ENCODE measurements around the gene ADGRA1.

Gene ADGRA1

DNA sequence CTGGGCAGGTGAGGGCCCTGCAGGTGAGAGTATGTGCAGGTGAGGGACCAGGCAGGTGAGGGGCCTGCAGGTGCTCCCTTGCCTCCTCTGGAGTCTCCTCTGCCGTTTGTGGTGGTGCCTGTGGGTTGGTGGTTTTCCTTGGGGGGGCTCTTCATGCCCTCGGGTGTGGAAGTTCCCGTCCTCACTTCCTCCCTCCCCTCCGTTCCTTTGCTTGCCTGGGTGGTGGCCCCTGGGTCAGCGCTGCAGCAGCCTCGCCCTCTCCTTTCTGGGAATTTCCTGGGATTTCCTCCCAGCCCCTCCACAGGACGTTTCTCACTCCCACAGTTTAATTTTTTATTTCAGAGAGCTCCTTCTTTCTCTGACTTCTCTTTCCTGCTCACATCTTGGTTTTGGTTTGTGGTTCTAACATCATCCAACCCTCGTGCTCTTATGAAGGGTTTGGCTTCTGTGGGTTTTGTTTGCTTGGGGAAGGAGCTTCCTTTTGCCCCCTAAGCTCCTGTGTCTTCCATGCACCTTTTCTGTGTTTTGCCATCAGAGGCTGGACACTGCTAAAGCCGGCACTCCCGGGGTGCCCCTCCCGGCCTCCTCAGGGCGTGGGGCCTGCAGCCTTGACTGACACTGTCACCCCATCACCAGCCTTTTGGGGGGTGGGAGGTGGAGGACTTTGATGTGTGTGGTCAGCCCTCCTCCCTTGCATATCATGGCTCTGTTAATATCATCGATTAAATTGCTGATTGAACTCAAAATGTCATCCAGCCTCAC, 29.2 kb upstream of the ADGRA1 start:
- H3K27me3 ChIP-seq (ENCODE audit: control insufficient read depth, insufficient read depth, low read length), result peaks cover 7% of the 10 kb centered on the region
- H3K36me3 ChIP-seq (ENCODE audit: control insufficient read depth, insufficient read depth, low read length), result no peaks in the 10 kb centered on the region
- no peak overlapping the region for H3K9ac ChIP-seq (ENCODE audit: low read length)
- H3K9me3 ChIP-seq (ENCODE audit: control insufficient read depth, low read length), result no peaks in the 10 kb centered on the region
- H3K4me1 ChIP-seq (ENCODE audit: control insufficient read depth, insufficient read depth, low read length), result no peaks in the 10 kb centered on the region
- no peak overlapping the region for H3K4me3 ChIP-seq (ENCODE audit: low read length)

DNA sequence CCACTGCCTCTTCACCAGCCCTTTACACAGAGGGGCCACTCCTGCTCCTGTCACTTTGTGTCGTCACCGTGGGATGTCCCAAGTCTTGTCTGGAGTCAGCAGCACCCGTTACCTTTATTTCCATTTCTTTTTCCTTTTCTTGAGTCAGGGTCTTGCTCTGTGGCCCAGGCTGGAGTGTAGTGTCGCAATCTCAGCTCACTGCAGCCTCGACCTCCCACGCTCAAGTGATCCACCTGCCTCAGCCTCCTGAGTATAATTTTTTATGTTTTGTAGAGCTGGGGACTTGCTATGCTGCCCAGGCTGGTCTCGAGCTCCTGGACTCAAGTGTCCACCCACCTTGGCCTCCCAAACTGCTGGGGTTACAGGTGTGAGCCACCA, 28.6 kb upstream of the ADGRA1 start:
- Histone ChIP-seq H3K27me3 (ENCODE audit: control insufficient read depth, insufficient read depth, low read length) (peaks cover 7% of the 10 kb centered on the region), H3K4me1 (ENCODE audit: control insufficient read depth, insufficient read depth, low read length) (no peaks in the 10 kb centered on the region), H3K9ac (ENCODE audit: low read length) (no peak overlapping the region), H3K9me3 (ENCODE audit: control insufficient read depth, low read length) (no peaks in the 10 kb centered on the region), H3K4me3 (ENCODE audit: low read length) (no peak overlapping the region), H3K36me3 (ENCODE audit: control insufficient read depth, insufficient read depth, low read length) (no peaks in the 10 kb centered on the region)

DNA sequence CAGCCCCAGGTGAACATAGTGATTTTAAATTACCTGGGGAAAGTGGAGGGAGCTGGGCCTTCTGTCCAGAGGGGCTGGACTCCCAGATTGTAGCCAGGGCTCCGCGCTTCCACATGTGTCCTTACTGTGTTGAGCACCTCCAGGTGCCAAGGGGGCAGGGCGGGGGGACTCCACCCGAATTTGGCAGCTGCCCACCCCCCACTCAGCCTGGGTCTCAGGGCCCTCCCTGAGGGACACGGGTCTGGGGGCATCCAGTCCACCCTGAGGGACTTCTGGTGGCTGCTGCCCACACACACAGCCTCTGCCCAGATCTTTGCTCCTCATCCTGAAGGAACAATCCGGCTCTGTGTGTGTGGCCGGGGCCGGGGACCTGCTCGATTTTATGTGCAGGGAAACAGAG, 28.2 kb upstream of the ADGRA1 start:
- H3K4me1 ChIP-seq (ENCODE audit: control insufficient read depth, insufficient read depth, low read length), result no peaks in the 10 kb centered on the region
- no peak overlapping the region for H3K9ac ChIP-seq (ENCODE audit: low read length)
- peaks cover 7% of the 10 kb centered on the region for H3K27me3 ChIP-seq (ENCODE audit: control insufficient read depth, insufficient read depth, low read length)
- no peaks in the 10 kb centered on the region for H3K36me3 ChIP-seq (ENCODE audit: control insufficient read depth, insufficient read depth, low read length)
- H3K4me3 ChIP-seq (ENCODE audit: low read length), result no peak overlapping the region
- H3K9me3 ChIP-seq (ENCODE audit: control insufficient read depth, low read length), result no peaks in the 10 kb centered on the region

GRCh38 chr10:133060022-133060421, 27.7 kb upstream of the ADGRA1 start:
- peaks cover 7% of the 10 kb centered on the region for H3K27me3 ChIP-seq (ENCODE audit: control insufficient read depth, insufficient read depth, low read length)
- H3K9ac ChIP-seq (ENCODE audit: low read length), result no peak overlapping the region
- no peaks in the 10 kb centered on the region for H3K36me3 ChIP-seq (ENCODE audit: control insufficient read depth, insufficient read depth, low read length)
- no peaks in the 10 kb centered on the region for H3K9me3 ChIP-seq (ENCODE audit: control insufficient read depth, low read length)
- no peak overlapping the region for H3K4me3 ChIP-seq (ENCODE audit: low read length)
- no peaks in the 10 kb centered on the region for H3K4me1 ChIP-seq (ENCODE audit: control insufficient read depth, insufficient read depth, low read length)

GRCh38 chr10:133060466-133060865, 27.3 kb upstream of the ADGRA1 start:
- H3K4me3 ChIP-seq (ENCODE audit: low read length), result no peak overlapping the region
- peaks cover 7% of the 10 kb centered on the region for H3K27me3 ChIP-seq (ENCODE audit: control insufficient read depth, insufficient read depth, low read length)
- no peaks in the 10 kb centered on the region for H3K4me1 ChIP-seq (ENCODE audit: control insufficient read depth, insufficient read depth, low read length)
- no peaks in the 10 kb centered on the region for H3K36me3 ChIP-seq (ENCODE audit: control insufficient read depth, insufficient read depth, low read length)
- H3K9ac ChIP-seq (ENCODE audit: low read length), result no peak overlapping the region
- H3K9me3 ChIP-seq (ENCODE audit: control insufficient read depth, low read length), result no peaks in the 10 kb centered on the region

DNA sequence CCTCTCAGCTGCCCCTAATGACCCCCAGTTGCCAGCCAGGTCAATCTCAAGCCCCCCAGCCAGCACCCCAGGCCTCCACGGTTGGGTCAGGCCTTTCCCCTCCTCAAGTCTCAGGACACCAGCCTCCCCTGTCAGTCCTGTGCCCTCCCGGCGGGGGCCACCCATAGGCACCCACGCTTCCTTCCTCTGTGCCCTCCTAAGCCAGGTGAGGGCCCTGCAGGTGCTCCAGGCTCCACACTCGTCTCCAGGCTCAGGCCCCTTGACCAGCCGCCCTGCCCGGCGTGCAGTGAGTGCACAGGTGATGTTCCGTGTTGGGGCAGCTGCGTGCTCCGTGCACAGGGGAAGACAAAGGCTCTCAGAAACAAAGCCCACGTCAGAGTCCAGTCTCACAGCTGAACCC, 26.8 kb upstream of the ADGRA1 start:
- Histone ChIP-seq H3K4me1 (ENCODE audit: control insufficient read depth, insufficient read depth, low read length) (no peaks in the 10 kb centered on the region), H3K27me3 (ENCODE audit: control insufficient read depth, insufficient read depth, low read length) (peaks cover 7% of the 10 kb centered on the region)

GRCh38 chr10:133061296-133062038, 26.3 kb upstream of the ADGRA1 start:
- Histone ChIP-seq H3K4me3 (ENCODE audit: low read length) (no peak overlapping the region), H3K4me1 (ENCODE audit: control insufficient read depth, insufficient read depth, low read length) (no peaks in the 10 kb centered on the region), H3K9me3 (ENCODE audit: control insufficient read depth, low read length) (no peaks in the 10 kb centered on the region), H3K9ac (ENCODE audit: low read length) (no peak overlapping the region), H3K36me3 (ENCODE audit: control insufficient read depth, insufficient read depth, low read length) (no peaks in the 10 kb centered on the region), H3K27me3 (ENCODE audit: control insufficient read depth, insufficient read depth, low read length) (peaks cover 7% of the 10 kb centered on the region)

More for the DNA sequence above, 26.8 kb upstream of the ADGRA1 start:
- Histone ChIP-seq H3K36me3 (ENCODE audit: control insufficient read depth, insufficient read depth, low read length) (no peaks in the 10 kb centered on the region), H3K9me3 (ENCODE audit: control insufficient read depth, low read length) (no peaks in the 10 kb centered on the region), H3K4me3 (ENCODE audit: low read length) (no peak overlapping the region), H3K9ac (ENCODE audit: low read length) (no peak overlapping the region)

- no peaks in the 10 kb centered on the region for H3K4me1 ChIP-seq (ENCODE audit: control insufficient read depth, insufficient read depth, low read length)
- peaks cover 6% of the 10 kb centered on the region for H3K27me3 ChIP-seq (ENCODE audit: control insufficient read depth, insufficient read depth, low read length)
- no peak overlapping the region for H3K4me3 ChIP-seq (ENCODE audit: low read length)
- no peaks in the 10 kb centered on the region for H3K9me3 ChIP-seq (ENCODE audit: control insufficient read depth, low read length)
- H3K9ac ChIP-seq (ENCODE audit: low read length), result no peak overlapping the region
- no peaks in the 10 kb centered on the region for H3K36me3 ChIP-seq (ENCODE audit: control insufficient read depth, insufficient read depth, low read length)
Measured at GRCh38 chr10:133062085-133062484, 25.6 kb upstream of the ADGRA1 start.

- Histone ChIP-seq H3K4me3 (ENCODE audit: low read length) (no peak overlapping the region), H3K36me3 (ENCODE audit: control insufficient read depth, insufficient read depth, low read length) (no peaks in the 10 kb centered on the region), H3K9me3 (ENCODE audit: control insufficient read depth, low read length) (no peaks in the 10 kb centered on the region), H3K4me1 (ENCODE audit: control insufficient read depth, insufficient read depth, low read length) (no peaks in the 10 kb centered on the region), H3K9ac (ENCODE audit: low read length) (no peak overlapping the region), H3K27me3 (ENCODE audit: control insufficient read depth, insufficient read depth, low read length) (peaks cover 4% of the 10 kb centered on the region)
Measured at GRCh38 chr10:133062635-133063034, 25.1 kb upstream of the ADGRA1 start.

- no peaks in the 10 kb centered on the region for H3K4me1 ChIP-seq (ENCODE audit: control insufficient read depth, insufficient read depth, low read length)
- H3K9ac ChIP-seq (ENCODE audit: low read length), result no peak overlapping the region
- no peak overlapping the region for H3K4me3 ChIP-seq (ENCODE audit: low read length)
- H3K27me3 ChIP-seq (ENCODE audit: control insufficient read depth, insufficient read depth, low read length), result no peaks in the 10 kb centered on the region
- H3K9me3 ChIP-seq (ENCODE audit: control insufficient read depth, low read length), result no peaks in the 10 kb centered on the region
- H3K36me3 ChIP-seq (ENCODE audit: control insufficient read depth, insufficient read depth, low read length), result no peaks in the 10 kb centered on the region
Measured at GRCh38 chr10:133067149-133068105, 20.3 kb upstream of the ADGRA1 start.

- Histone ChIP-seq H3K36me3 (ENCODE audit: control insufficient read depth, insufficient read depth, low read length) (no peaks in the 10 kb centered on the region), H3K9ac (ENCODE audit: low read length) (no peak overlapping the region), H3K4me3 (ENCODE audit: low read length) (no peak overlapping the region), H3K9me3 (ENCODE audit: control insufficient read depth, low read length) (no peaks in the 10 kb centered on the region), H3K27me3 (ENCODE audit: control insufficient read depth, insufficient read depth, low read length) (no peaks in the 10 kb centered on the region), H3K4me1 (ENCODE audit: control insufficient read depth, insufficient read depth, low read length) (no peaks in the 10 kb centered on the region)
Measured at GRCh38 chr10:133068111-133069032, 19.4 kb upstream of the ADGRA1 start.
